Mucosa of stomach (tissue), 1 donor: ENCODE measurements around the gene GOLGA8K.
"Not testable (repeated sequence)": the region's sequence is repeated elsewhere in the genome, so short reads cannot be mapped to it uniquely, and the experiment has no call there.

ENCODE experiments used
- H3K27me3 ChIP-seq: one replicate; pipeline ENCODE4 v1.7.0; 2013; ENCODE audit warnings: mild to moderate bottlenecking, low read length; ENCODE audit not compliant: control insufficient read depth, insufficient read depth
- H3K36me3 ChIP-seq: one replicate; pipeline ENCODE4 v1.7.0; 2013; ENCODE audit warnings: low read length; ENCODE audit not compliant: control insufficient read depth, insufficient read depth
- H3K4me1 ChIP-seq: one replicate; pipeline ENCODE4 v1.7.0; 2013; ENCODE audit warnings: mild to moderate bottlenecking, low read length; ENCODE audit not compliant: control insufficient read depth, insufficient read depth
- H3K4me3 ChIP-seq: one replicate; pipeline ENCODE4 v1.7.0; 2013; ENCODE audit warnings: low read length
- H3K9ac ChIP-seq: one replicate; pipeline ENCODE4 v1.7.0; 2013; ENCODE audit warnings: mild to moderate bottlenecking, low read length, moderate library complexity
- H3K9me3 ChIP-seq: one replicate; pipeline ENCODE4 v1.7.0; 2013; ENCODE audit warnings: mild to moderate bottlenecking, low read length, moderate library complexity; ENCODE audit not compliant: control insufficient read depth
- donor health status: Pancreatic carcinoma.

GOLGA8K gene

DNA sequence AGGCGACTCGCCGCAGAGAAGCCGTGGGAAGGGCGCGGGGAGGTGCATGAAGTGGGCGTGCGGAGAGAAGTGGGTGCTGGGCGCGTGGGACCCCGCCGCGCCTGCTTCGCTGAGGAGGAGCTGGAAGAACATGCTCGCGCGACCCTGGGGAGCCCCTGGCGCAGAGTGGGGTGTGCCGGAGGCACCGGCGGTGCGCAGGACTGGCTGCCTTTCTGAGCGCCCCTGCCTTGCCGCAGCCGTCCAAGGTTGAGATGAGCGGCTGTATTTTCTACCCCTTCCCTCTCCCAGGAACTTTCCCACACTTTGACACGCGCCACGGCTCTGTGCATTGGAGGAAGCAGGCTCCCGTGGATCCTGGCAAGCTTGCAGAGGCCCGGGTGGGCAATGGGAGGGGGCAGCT, 56.1 kb downstream of the GOLGA8K start:
- H3K36me3 ChIP-seq, H3K9ac ChIP-seq, H3K27me3 ChIP-seq, H3K4me3 ChIP-seq, H3K9me3 ChIP-seq, H3K4me1 ChIP-seq: not testable (repeated sequence)

DNA sequence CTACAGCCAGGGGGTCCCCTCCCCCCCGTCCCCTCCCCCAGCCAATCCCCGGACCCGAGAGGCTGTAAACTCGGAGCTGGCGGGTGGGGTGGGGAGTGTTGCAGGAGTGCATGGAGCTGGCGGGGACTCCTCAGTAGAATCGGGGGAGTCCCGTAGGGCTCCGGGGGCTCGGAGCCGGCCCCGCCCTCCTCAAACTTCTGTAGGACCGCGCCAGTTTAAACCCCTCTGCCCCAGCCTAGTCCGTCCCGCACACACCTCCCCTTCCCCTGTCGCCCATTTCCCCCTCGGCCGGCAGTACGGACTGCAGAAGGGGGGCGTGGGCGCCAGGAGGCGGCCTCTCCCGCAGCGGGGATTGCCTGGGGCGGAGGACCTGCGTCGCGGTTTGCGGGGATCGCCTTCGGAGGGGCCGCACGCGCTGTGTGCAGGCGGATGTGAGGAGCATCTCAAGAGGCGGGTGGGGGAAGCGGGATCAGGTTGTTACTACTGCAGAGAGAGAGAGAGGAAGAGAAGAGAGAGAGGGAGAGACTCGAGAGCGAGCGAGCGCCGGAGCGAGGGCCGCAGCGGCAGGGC, 57.0 kb downstream of the GOLGA8K start:
- not testable (repeated sequence) for H3K9me3 ChIP-seq, H3K36me3 ChIP-seq, H3K9ac ChIP-seq, H3K4me1 ChIP-seq, H3K27me3 ChIP-seq, H3K4me3 ChIP-seq

- not testable (repeated sequence) for H3K36me3 ChIP-seq, H3K9me3 ChIP-seq, H3K9ac ChIP-seq, H3K27me3 ChIP-seq, H3K4me3 ChIP-seq, H3K4me1 ChIP-seq
Measured at GRCh38 chr15:32343921-32344320, 59.2 kb downstream of the GOLGA8K start.
